Measurements from ENCODE around the gene WDR12.
"Not testable (repeated sequence)": the region's sequence is repeated elsewhere in the genome, so short reads cannot be mapped to it uniquely, and the experiment has no call there.

WDR12 gene

DNA sequence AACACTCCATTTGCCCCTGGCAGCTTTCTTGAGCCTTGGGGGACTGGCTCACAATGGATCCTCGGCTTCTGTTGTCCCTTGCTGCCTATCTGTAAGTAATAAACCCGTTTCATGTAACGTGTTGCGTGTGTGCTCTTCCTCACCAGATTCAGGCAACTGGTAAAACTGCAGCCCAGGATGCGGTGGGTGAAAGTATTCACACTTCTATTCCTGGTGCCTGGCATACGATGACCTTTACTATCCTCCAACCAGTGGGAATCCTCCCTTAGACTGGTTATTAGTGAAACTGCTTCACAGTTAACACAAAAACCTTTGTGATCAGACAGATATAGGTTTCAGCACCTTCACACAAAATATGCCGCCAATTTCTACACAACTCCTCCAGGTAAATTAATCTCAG lies 26.3 kb downstream of the WDR12 start:
- FAIRE-seq, result no peak
- TF ChIP-seq PAX5 (IDR thresholded peaks at IDR 0.05; ENCODE audit: insufficient read depth, low read length, severe bottlenecking) (no peak), POLR2AphosphoS5 (IDR thresholded peaks at IDR 0.05; ENCODE audit: low read depth, low read length) (no peak), TAF1 (IDR thresholded peaks at IDR 0.05; ENCODE audit: low read depth, low read length) (no peak), POLR2A (IDR thresholded peaks at IDR 0.05; ENCODE audit: low read depth, low read length) (no peak), POU2F2 (IDR thresholded peaks at IDR 0.05; ENCODE audit: low read depth, low read length) (no peak), SPI1 (IDR thresholded peaks at IDR 0.05; ENCODE audit: low read depth, low read length) (no peak)
- DNase-seq (ENCODE audit: insufficient read length, low spot score), result no peak

DNA sequence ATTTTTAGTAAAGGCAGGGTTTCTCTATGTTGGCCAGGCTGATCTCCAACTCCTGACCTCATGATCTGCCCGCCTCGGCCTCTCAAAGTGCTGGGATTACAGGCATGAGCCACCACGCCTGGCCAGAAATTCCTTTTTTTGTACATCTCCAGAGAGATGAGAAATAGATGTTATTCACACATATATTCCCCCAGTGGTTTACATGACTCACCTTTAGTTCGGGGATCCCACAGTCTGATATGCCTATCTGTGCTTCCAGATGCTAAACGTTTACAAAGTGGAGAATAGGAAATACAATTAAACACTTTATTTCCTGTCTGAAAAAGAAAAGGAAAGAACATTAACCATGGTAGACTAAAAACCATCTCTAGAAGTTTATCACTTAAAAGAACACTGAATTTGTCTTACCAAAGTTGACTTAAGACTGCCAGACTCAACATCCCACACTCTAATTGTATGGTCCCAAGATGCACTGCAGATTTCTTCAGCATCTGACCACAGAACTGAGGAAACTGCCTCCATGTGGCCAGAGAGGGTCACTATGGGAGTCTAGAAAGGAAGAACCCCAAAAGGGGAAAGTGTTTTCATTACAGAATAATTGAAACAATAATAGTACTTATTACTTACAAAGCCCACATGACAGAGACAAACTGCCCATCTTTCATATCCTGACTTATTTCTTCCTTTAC lies 27.3 kb downstream of the WDR12 start:
- FAIRE-seq (no peak), DNase-seq (ENCODE audit: insufficient read length, low spot score) (no peak)
- TF ChIP-seq TAF1 (IDR thresholded peaks at IDR 0.05; ENCODE audit: low read depth, low read length) (no peak), POU2F2 (IDR thresholded peaks at IDR 0.05; ENCODE audit: low read depth, low read length) (no peak), SPI1 (IDR thresholded peaks at IDR 0.05; ENCODE audit: low read depth, low read length) (no peak), PAX5 (IDR thresholded peaks at IDR 0.05; ENCODE audit: insufficient read depth, low read length, severe bottlenecking) (no peak), POLR2A (IDR thresholded peaks at IDR 0.05; ENCODE audit: low read depth, low read length) (no peak), POLR2AphosphoS5 (IDR thresholded peaks at IDR 0.05; ENCODE audit: low read depth, low read length) (no peak)

DNA sequence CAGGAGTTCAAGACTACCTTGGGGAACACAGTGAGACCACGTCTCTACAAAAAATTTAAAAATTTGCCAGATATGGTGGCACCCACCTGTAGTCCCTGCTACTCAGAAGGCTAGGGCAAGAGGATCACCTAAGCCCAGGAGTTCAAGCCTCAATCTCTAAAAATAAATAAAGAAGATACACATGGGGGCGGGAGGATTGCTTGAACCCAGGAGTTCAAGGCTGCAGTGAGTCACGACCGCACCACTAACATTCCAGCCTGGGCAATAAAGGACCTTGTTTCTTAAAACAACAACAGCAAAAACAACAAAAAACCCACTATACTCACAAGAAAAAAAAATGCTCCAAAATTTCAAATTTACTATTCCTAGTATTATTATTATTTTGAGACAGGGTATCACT lies 29.9 kb downstream of the WDR12 start:
- FAIRE-seq, result no peak
- TF ChIP-seq POU2F2 (IDR thresholded peaks at IDR 0.05; ENCODE audit: low read depth, low read length), result no peak
- TF ChIP-seq TAF1 (IDR thresholded peaks at IDR 0.05; ENCODE audit: low read depth, low read length), result no peak
- no peak for TF ChIP-seq SPI1 (IDR thresholded peaks at IDR 0.05; ENCODE audit: low read depth, low read length)
- no peak for TF ChIP-seq PAX5 (IDR thresholded peaks at IDR 0.05; ENCODE audit: insufficient read depth, low read length, severe bottlenecking)
- TF ChIP-seq POLR2AphosphoS5 (IDR thresholded peaks at IDR 0.05; ENCODE audit: low read depth, low read length), result no peak
- TF ChIP-seq POLR2A (IDR thresholded peaks at IDR 0.05; ENCODE audit: low read depth, low read length), result no peak
- DNase-seq (ENCODE audit: insufficient read length, low spot score), result no peak

GRCh38 chr2:202877699-202878098 lies 33.8 kb downstream of the WDR12 start:
- no peak for DNase-seq (ENCODE audit: insufficient read length, low spot score)
- FAIRE-seq, result peak; percentile 47
- TF ChIP-seq PAX5 (IDR thresholded peaks at IDR 0.05; ENCODE audit: insufficient read depth, low read length, severe bottlenecking) (no peak), POU2F2 (IDR thresholded peaks at IDR 0.05; ENCODE audit: low read depth, low read length) (no peak), POLR2AphosphoS5 (IDR thresholded peaks at IDR 0.05; ENCODE audit: low read depth, low read length) (no peak), TAF1 (IDR thresholded peaks at IDR 0.05; ENCODE audit: low read depth, low read length) (no peak), SPI1 (IDR thresholded peaks at IDR 0.05; ENCODE audit: low read depth, low read length) (no peak)

DNA sequence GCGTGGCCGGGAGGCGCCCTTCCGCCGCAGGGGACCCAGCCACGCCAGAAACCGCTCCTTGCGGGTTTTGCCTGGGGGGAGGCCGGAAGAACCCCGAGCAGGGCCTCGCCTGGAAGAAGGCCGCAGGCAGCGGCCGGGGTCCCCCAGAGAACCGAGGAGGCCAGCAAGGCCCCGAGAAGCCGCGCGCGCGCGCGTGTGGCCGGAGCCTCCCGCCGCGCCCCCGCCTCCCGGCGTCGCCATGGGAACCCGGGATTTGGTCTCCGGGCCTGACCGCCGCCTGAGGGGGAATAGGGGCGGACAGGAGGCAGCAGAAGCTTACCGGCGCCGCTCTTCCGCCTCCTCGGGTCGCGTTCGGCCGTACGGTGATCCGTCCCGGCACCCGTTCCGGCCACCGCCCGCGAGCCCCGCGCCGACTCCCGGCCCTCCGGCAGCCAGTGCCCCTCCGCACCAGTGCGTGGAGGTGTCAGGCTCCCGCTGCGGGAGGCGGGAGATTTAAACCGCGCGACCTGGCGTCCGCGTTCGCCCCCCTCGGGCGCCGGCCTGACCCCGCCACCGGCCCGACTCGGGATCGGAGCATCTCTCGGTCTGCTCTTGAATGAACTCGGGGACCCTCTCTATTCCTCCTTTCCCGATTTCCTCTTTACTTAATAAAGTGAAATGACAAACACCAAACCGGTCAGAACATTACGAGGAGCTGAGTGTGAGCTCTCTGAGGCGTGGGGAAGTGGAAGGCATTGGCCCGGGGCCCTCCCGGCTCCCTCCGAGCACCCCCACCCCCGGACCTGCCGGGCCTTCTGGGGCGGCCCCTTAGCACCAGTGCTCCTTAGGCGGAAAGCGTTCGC lies 40.0 kb downstream of the WDR12 start, which contains the start of gene ICA1L:
TSS of gene ICA1L (minus strand) at position 467 of the 842 bp plus-strand sequence. CDS start 42,757 bp downstream, outside the sequence.
- DNase-seq (ENCODE audit: insufficient read length, low spot score), result peak; percentile 57
- TF ChIP-seq PAX5 (IDR thresholded peaks at IDR 0.05; ENCODE audit: insufficient read depth, low read length, severe bottlenecking), result no peak
- TF ChIP-seq TAF1 (IDR thresholded peaks at IDR 0.05; ENCODE audit: low read depth, low read length), result peak; percentile 40; the same call in 1 of the 2 replicates
- peak; percentile 22; the same call in 1 of the 2 replicates for TF ChIP-seq SPI1 (IDR thresholded peaks at IDR 0.05; ENCODE audit: low read depth, low read length)
- peak; percentile 23; the same call in 1 of the 2 replicates for TF ChIP-seq POLR2A (IDR thresholded peaks at IDR 0.05; ENCODE audit: low read depth, low read length)
- no peak for TF ChIP-seq POU2F2 (IDR thresholded peaks at IDR 0.05; ENCODE audit: low read depth, low read length)
- TF ChIP-seq POLR2AphosphoS5 (IDR thresholded peaks at IDR 0.05; ENCODE audit: low read depth, low read length), result no peak
- FAIRE-seq, result no peak

- FAIRE-seq (peak; percentile 96), DNase-seq (ENCODE audit: insufficient read length, low spot score) (peak; percentile 45)
- TF ChIP-seq TAF1 (IDR thresholded peaks at IDR 0.05; ENCODE audit: low read depth, low read length), result no peak
Measured at GRCh38 chr2:202870431-202871299, 40.8 kb downstream of the WDR12 start.

DNA sequence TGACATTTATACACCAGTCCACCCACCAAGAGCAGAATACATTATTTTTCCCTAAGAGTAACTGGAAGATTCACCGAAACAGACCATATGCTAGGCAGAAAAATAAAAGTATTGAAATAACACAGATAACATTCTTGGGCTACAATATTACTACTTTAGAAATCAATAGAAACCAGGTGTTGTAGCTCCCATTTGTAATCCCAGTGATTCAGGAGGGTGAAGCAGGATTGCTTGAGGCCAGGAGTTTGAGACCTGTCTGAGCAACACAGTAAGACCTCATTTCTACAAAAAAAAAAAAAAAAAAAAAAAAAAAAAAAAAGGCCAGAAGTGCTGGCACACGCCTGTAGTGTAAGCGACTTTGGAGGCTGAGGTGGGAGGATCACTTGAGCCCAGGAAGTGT lies 49.5 kb downstream of the WDR12 start:
- TF ChIP-seq POU2F2 (IDR thresholded peaks at IDR 0.05; ENCODE audit: low read depth, low read length), result no peak
- TF ChIP-seq POLR2AphosphoS5 (IDR thresholded peaks at IDR 0.05; ENCODE audit: low read depth, low read length), result no peak
- no peak for TF ChIP-seq PAX5 (IDR thresholded peaks at IDR 0.05; ENCODE audit: insufficient read depth, low read length, severe bottlenecking)
- no peak for TF ChIP-seq SPI1 (IDR thresholded peaks at IDR 0.05; ENCODE audit: low read depth, low read length)
- TF ChIP-seq POLR2A (IDR thresholded peaks at IDR 0.05; ENCODE audit: low read depth, low read length), result no peak
- no peak for TF ChIP-seq TAF1 (IDR thresholded peaks at IDR 0.05; ENCODE audit: low read depth, low read length)
- FAIRE-seq (no peak), DNase-seq (ENCODE audit: insufficient read length, low spot score) (no peak)

DNA sequence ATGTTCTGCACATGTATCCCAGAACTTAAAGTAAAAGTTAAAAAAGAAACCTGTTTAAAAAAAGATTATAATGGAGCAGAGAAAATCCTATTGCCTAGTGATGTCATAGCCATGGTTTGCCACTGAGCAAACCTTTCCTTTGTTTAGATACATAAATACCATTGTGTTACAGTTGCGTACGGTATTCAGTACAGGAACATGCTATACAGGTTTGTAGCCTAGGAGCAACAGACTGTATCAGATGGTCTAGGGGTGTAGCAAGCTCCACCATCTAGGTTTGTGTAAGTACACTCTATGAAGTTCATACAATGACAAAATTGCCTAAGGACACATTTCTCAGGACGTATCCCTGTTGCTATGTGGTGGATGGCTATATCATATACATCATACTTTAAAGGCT lies 52.9 kb downstream of the WDR12 start:
- no peak for TF ChIP-seq POLR2AphosphoS5 (IDR thresholded peaks at IDR 0.05; ENCODE audit: low read depth, low read length)
- TF ChIP-seq TAF1 (IDR thresholded peaks at IDR 0.05; ENCODE audit: low read depth, low read length), result no peak
- TF ChIP-seq SPI1 (IDR thresholded peaks at IDR 0.05; ENCODE audit: low read depth, low read length), result no peak
- TF ChIP-seq POU2F2 (IDR thresholded peaks at IDR 0.05; ENCODE audit: low read depth, low read length), result no peak
- no peak for TF ChIP-seq PAX5 (IDR thresholded peaks at IDR 0.05; ENCODE audit: insufficient read depth, low read length, severe bottlenecking)
- no peak for TF ChIP-seq POLR2A (IDR thresholded peaks at IDR 0.05; ENCODE audit: low read depth, low read length)
- DNase-seq (ENCODE audit: insufficient read length, low spot score) (no peak), FAIRE-seq (no peak)

DNA sequence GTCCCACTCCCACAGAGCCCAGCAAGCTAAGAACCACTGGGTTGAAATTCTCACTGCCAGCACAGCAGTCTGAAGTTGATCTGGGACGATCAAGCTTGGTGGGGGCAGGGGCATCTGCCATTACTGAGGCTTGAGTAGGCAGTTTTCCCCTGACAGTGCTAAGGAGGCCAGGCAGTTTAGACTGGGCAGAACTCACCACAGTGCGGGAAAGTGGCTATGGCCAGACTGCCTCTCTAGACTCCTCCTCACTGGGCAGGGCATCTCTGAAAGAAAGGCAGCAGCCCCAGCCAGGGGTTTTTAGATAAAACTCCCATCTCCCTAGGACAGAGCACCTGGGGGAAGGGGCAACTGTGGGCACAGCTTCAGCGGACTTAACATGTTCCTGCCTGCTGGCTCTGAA lies 62.1 kb downstream of the WDR12 start:
- not testable (repeated sequence) for DNase-seq (ENCODE audit: insufficient read length, low spot score)

More for the DNA sequence above, 62.1 kb downstream of the WDR12 start:
- not testable (repeated sequence) for FAIRE-seq
